SK-N-MC (cell line): Measurements from ENCODE around the gene NPY4R2.
"Not testable (repeated sequence)": the region's sequence is repeated elsewhere in the genome, so short reads cannot be mapped to it uniquely, and the experiment has no call there.

Experiments
- EZH2 ChIP-seq: fragments of 200-600 bp; sonication (generic); IDR thresholded peaks from one replicate; pipeline ENCODE4 v1.6.1; 2017; ENCODE audit warnings: antibody characterized with exemption
- FOXP2 ChIP-seq: optimal IDR thresholded peaks from 2 replicates; pipeline ENCODE3; 2011; ENCODE audit warnings: mild to moderate bottlenecking, moderate library complexity; ENCODE audit not compliant: insufficient read depth; ENCODE audit errors: extremely low read length, control extremely low read depth
- POLR2AphosphoS5 ChIP-seq: IDR thresholded peaks from 2 replicates; pipeline ENCODE4 v1.6.1; 2012; ENCODE audit warnings: mild to moderate bottlenecking, low read depth, low read length, borderline replicate concordance

DNA sequence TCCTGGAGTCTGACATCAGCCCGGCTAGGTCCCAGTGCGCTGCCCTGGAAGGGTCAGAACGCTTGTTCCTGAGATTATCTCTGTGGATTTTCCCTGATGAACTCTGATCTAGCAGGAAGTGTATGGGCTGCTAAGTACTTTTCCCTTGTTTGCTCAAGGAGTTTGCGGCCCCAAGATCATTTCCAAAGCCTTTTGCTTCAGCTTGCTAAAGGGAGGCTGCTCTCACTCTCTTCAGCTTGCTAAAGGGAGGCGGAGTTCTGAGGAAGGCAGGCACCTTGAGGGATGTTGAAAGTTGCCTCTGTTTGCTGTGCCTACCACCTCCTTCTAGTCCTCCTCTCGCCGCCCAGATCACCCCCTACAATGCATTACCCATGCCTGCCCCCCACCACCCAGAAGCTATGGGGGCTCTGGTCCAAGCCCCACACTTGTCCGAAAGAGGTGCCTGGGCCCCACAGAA lies 18.3 kb downstream of the NPY4R2 start:
- TF ChIP-seq EZH2, POLR2AphosphoS5, FOXP2: not testable (repeated sequence)
